HepG2 (cell line): ENCODE results near the gene OR52B2. TPM values are rescaled to one million over a fixed set of nuclear protein-coding genes. Genes with fewer than 3 reads are reported as not detected.

Source experiments
- ATAC-seq: fragments of 200-7000 bp; cut with Tn5 transposase; 3 replicates; pipeline ENCODE4 v1.9.1; 2020; ENCODE audit warnings: mild to moderate bottlenecking, moderate library complexity
- BruUV-seq: library from RNA; stranded (reverse); fragments of 400-500 nt; replicated peaks from 2 replicates; lab custom pipeline; 2021; lab: Mats Ljungman, UMichigan
- CTCF ChIA-PET: fragments of 300-600 bp; formaldehyde crosslinking; extraction: SDS; loops from one replicate; lab custom pipeline; 2021; ENCODE audit warnings: low total read pairs, inconsistent platforms, low intra/inter-chr PET ratio; lab: Yijun Ruan, JAX
- POLR2A ChIA-PET: fragments of 350-600 bp; sonication (Branson Sonifier 250); formaldehyde crosslinking; loops from one replicate; lab custom pipeline; 2020; ENCODE audit warnings: antibody characterized with exemption, inconsistent platforms; lab: Yijun Ruan, JAX
- DNase-seq: peaks from one replicate; pipeline ENCODE4 v3.0.0-alpha.2; 2015; ENCODE audit warnings: low spot score
- FAIRE-seq: peaks from 3 replicates; lab custom pipeline; 2011; peaks lifted over from hg19 to GRCh38; lab: Jason Lieb, UNC
- H2AFZ ChIP-seq: one replicate; pipeline ENCODE4 v1.6.1; 2011; ENCODE audit warnings: low read length, inconsistent platforms
- H3K27ac ChIP-seq: fragments of 300-600 bp; 3 replicates; pipeline ENCODE4 v1.8.0; 2011; ENCODE audit warnings: mixed run types, mild to moderate bottlenecking, mixed read lengths, low read length, inconsistent platforms; ENCODE audit not compliant: insufficient read depth; ENCODE audit errors: extremely low read length
- H3K27me3 ChIP-seq, 2 experiments: fragments of 200-600 bp in 1 of 2; 2 replicates in 1 of 2; 3 replicates in 1 of 2; pipeline versions ENCODE4 v1.6.0 to v1.8.0; 2011; ENCODE audit warnings: low read length in 2 of 2, mild to moderate bottlenecking in 2 of 2, moderate library complexity in 2 of 2, inconsistent platforms in 1 of 2; ENCODE audit not compliant: insufficient read depth in 2 of 2, control insufficient read depth in 1 of 2
- H3K36me3 ChIP-seq, 2 experiments: fragments of 200-600 bp in 1 of 2; replicated peaks in 1 of 2; 2 replicates in 1 of 2; 3 replicates in 1 of 2; pipeline versions ENCODE4 v1.5.1 to v1.8.0; 2011; ENCODE audit warnings: low read length in 2 of 2, inconsistent platforms in 1 of 2; ENCODE audit not compliant: insufficient read depth in 2 of 2, control insufficient read depth in 1 of 2
- H3K4me1 ChIP-seq: 2 replicates; pipeline ENCODE4 v1.5.1; 2012; ENCODE audit warnings: low read length, inconsistent platforms; ENCODE audit not compliant: insufficient read depth
- H3K4me2 ChIP-seq: 2 replicates; pipeline ENCODE4 v1.6.0; 2011; ENCODE audit warnings: low read depth, low read length, inconsistent platforms
- H3K4me3 ChIP-seq, 3 experiments: fragments of 200-600 bp in 1 of 3; sonication (generic), shearing (Covaris generic) in 1 of 3; replicated peaks in 1 of 3; 2 replicates each; pipeline ENCODE4 v1.5.1; 2011 to 2016; ENCODE audit warnings: low read length in 3 of 3, inconsistent platforms in 2 of 3, low read depth in 2 of 3, mild to moderate bottlenecking in 2 of 3, control low read depth in 1 of 3, mixed read lengths in 1 of 3; ENCODE audit not compliant: insufficient read depth in 1 of 3
- H3K79me2 ChIP-seq: one replicate; pipeline ENCODE4 v1.6.1; 2011; ENCODE audit warnings: low read length, inconsistent platforms; ENCODE audit not compliant: insufficient read depth
- H3K9ac ChIP-seq: 2 replicates; pipeline ENCODE4 v1.6.0; 2011; ENCODE audit warnings: mild to moderate bottlenecking, low read depth, low read length, inconsistent platforms; ENCODE audit not compliant: insufficient read depth
- H3K9me3 ChIP-seq: 2 replicates; pipeline ENCODE4 v1.5.1; 2012; ENCODE audit warnings: mild to moderate bottlenecking, low read length
- H4K20me1 ChIP-seq: 2 replicates; pipeline ENCODE4 v1.6.0; 2011; ENCODE audit warnings: inconsistent platforms, mild to moderate bottlenecking, low read length, moderate library complexity; ENCODE audit not compliant: insufficient read depth
- CENPX ChIP-seq: sonication (generic); formaldehyde crosslinking; IDR thresholded peaks from 2 replicates; pipeline ENCODE4 v1.9.0; 2021; ENCODE audit warnings: mild to moderate bottlenecking, missing genetic modification reagents, moderate library complexity
- NKX3-1 ChIP-seq: sonication (generic); formaldehyde crosslinking; IDR thresholded peaks from 2 replicates; pipeline ENCODE4 v1.5.0; 2020; ENCODE audit warnings: missing genetic modification reagents
- NR3C1 ChIP-seq: sonication (generic); formaldehyde crosslinking; IDR thresholded peaks from 2 replicates; pipeline ENCODE4 v1.4.0; 2020; ENCODE audit warnings: missing genetic modification reagents
- SMAD1 ChIP-seq: sonication (generic); formaldehyde crosslinking; IDR thresholded peaks from 2 replicates; pipeline ENCODE4 v1.4.0; 2020; ENCODE audit warnings: missing genetic modification reagents, low read depth, mild to moderate bottlenecking, borderline replicate concordance
- SMAD3 ChIP-seq: sonication (generic); formaldehyde crosslinking; IDR thresholded peaks from 2 replicates; pipeline ENCODE4 v1.4.0; 2020; ENCODE audit warnings: missing genetic modification reagents
- ZBTB21 ChIP-seq: sonication (generic); formaldehyde crosslinking; IDR thresholded peaks from 2 replicates; pipeline ENCODE4 v1.4.0; 2020; ENCODE audit warnings: missing genetic modification reagents
- ZC3H4 ChIP-seq: sonication (generic); formaldehyde crosslinking; IDR thresholded peaks from 2 replicates; pipeline ENCODE4 v1.4.0; 2020; ENCODE audit warnings: missing genetic modification reagents, borderline replicate concordance
- ZFAT ChIP-seq: sonication (generic); formaldehyde crosslinking; conservative IDR thresholded peaks from 2 replicates; pipeline ENCODE4 v1.8.1; 2023; ENCODE audit warnings: missing genetic modification reagents, inconsistent platforms
- ZNF563 ChIP-seq: sonication (generic); formaldehyde crosslinking; IDR thresholded peaks from 2 replicates; pipeline ENCODE4 v1.8.0; 2022; ENCODE audit warnings: mild to moderate bottlenecking, moderate library complexity, missing genetic modification reagents
- ZNF577 ChIP-seq: sonication (generic); formaldehyde crosslinking; IDR thresholded peaks from 2 replicates; pipeline ENCODE4 v1.4.0; 2020; ENCODE audit warnings: mild to moderate bottlenecking, low read depth, missing genetic modification reagents, borderline replicate concordance
- WGBS: methylation state at CpG from one replicate; pipeline ENCODE4 v1.1.6; 2017; ENCODE audit warnings: low lambda C conversion rate; 5-methylcytosine and 5-hydroxymethylcytosine counted together
- in situ Hi-C: cut with HindIII; loops from 2 replicates; pipeline ENCODE4 v1.10.0; 2017; ENCODE audit warnings: low pct_unique_long_range_greater_than_20kb; ENCODE audit not compliant: extremely low pct_ligation_motif_present
- intact Hi-C: fragments of 100-400 bp; cut with micrococcal nuclease; formaldehyde crosslinking; loops from one replicate; pipeline ENCODE4 v1.10.0; 2022; ENCODE audit not compliant: unreplicated experiment
- polyA plus RNA-seq, 8 experiments: library from polyadenylated mRNA; depleted of rRNA in 3 of 8; stranded (reverse) in 7 of 8; unstranded in 1 of 8; fragments of >200 nt; fragmentation: Illumina TruSeq in 4 of 8; extraction: Trizol in 4 of 8; gene quantifications; 2 replicates each; pipeline versions ENCODE4 v1.2.1 to v1.2.3, GENCODE V29; 2011 to 2016; ENCODE audit warnings: low read depth in 4 of 8, missing spikeins in 1 of 8, mixed read lengths in 1 of 8; ENCODE audit not compliant: insufficient read depth in 1 of 8
- total RNA-seq, 5 experiments: library from RNA; depleted of rRNA; stranded (reverse); fragments of >200 nt; fragmentation: Illumina TruSeq; extraction: Trizol; gene quantifications; 2 replicates each; pipeline ENCODE4 v1.2.3, GENCODE V29; 2016; ENCODE audit warnings: low read depth in 1 of 5
- TF ChIP-seq, protein P1 (sequence below): sonication (generic); formaldehyde crosslinking; IDR thresholded peaks from 2 replicates; pipeline ENCODE4 v1.4.0; 2020; ENCODE audit warnings: missing genetic modification reagents, borderline replicate concordance
- TF ChIP-seq, protein P2 (sequence below), 2 experiments: sonication (generic) in 1 of 2; formaldehyde crosslinking in 1 of 2; IDR thresholded peaks; 2 replicates each; pipeline versions ENCODE4 v1.5.1 to v1.6.1; 2011 to 2020; ENCODE audit warnings: borderline replicate concordance in 1 of 2, low read depth in 1 of 2, low read length in 1 of 2, mild to moderate bottlenecking in 1 of 2, missing genetic modification reagents in 1 of 2, moderate library complexity in 1 of 2

The OR52B2 gene
- total and polyA plus RNA-seq, 2 of the 13 experiments (the other 11 are each of a cell fraction or from before 2014, with no cell fraction given), result not detected

DNA sequence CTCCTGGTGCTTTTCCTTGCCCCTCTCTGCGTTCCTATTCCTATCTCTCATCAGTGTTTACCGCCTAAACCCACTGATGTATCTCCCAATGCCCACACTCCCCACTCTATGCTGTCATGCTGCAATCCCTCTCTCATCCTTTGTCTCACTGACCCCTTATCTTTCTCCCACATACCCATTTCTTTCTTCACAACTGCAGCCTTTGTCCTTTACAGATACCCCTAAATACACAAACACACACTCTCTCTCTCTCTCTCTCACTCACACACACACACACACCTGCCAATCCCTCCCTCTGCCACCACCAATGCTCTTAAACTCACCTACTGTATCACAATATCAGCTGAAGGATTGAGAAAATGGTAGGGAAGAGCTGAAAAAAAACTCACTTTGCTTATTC, 5.3 kb upstream of the OR52B2 start:
- 2% methylated on average over 2 of the region's 2 CpGs for WGBS
- H3K4me1 ChIP-seq, result no peaks in the 10 kb centered on the region
- intact Hi-C loops (no loop called here), in situ Hi-C loops (no loop called here)
- H3K4me2 ChIP-seq, result no peak overlapping the region
- H3K4me3 ChIP-seq, result no peak overlapping the region
- no peaks in the 10 kb centered on the region; a peak in 1 of 5 replicates for H3K27me3 ChIP-seq
- ChIA-PET CTCF (no interaction called here), POLR2A (no interaction called here)
- no peak for TF ChIP-seq NKX3-1 (CRISPR knock-in tag)
- H3K79me2 ChIP-seq, result no peaks in the 10 kb centered on the region
- H3K9me3 ChIP-seq, result no peaks in the 10 kb centered on the region
- BruUV-seq, result no TSS peak
- no peak overlapping the region for H2AFZ ChIP-seq
- no peak overlapping the region for H3K9ac ChIP-seq
- FAIRE-seq, result no peak
- no peak for ATAC-seq
- H4K20me1 ChIP-seq, result no peaks in the 10 kb centered on the region
- no peak overlapping the region for H3K27ac ChIP-seq
- H3K36me3 ChIP-seq, result no peaks in the 10 kb centered on the region
- no peak for DNase-seq

DNA sequence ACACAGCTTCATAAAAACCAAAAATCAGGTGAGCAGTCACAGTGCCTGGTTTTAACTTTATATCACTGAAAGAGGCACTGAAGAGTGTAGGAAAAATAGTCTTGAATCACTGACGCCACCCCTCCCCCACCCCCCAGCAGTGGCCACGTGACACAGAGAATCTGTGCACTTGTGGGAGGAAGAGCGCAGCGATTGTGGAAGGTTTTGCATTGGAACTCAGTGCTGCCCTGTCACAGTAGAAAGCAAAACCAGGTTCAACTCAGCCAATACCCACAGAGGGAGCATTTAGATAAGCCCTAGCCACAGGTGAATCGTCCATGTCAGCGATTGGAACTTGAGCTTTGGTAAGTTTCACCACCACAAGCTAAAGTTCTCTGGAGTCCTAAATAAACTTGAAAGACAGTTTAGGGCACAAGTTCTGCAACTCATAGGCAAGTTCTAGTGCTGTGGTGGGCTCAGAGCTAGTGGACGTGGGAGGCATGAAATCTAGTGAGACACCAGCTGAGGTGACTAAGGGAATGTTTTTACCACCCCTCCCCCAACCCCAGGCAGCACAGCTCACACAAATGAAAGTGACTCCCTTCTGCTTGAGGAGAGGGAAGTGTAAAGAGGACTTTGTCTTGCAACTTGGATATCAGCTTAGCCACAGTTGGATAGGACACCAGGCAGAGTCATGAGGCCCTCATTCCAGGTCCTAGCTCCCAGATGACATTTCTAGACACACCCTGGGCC, 13.3 kb downstream of the OR52B2 start:
- BruUV-seq, result no TSS peak
- TF ChIP-seq ZC3H4, result no peak
- no peak for TF ChIP-seq ZBTB21 (CRISPR knock-in tag)
- TF ChIP-seq, protein P1, sequence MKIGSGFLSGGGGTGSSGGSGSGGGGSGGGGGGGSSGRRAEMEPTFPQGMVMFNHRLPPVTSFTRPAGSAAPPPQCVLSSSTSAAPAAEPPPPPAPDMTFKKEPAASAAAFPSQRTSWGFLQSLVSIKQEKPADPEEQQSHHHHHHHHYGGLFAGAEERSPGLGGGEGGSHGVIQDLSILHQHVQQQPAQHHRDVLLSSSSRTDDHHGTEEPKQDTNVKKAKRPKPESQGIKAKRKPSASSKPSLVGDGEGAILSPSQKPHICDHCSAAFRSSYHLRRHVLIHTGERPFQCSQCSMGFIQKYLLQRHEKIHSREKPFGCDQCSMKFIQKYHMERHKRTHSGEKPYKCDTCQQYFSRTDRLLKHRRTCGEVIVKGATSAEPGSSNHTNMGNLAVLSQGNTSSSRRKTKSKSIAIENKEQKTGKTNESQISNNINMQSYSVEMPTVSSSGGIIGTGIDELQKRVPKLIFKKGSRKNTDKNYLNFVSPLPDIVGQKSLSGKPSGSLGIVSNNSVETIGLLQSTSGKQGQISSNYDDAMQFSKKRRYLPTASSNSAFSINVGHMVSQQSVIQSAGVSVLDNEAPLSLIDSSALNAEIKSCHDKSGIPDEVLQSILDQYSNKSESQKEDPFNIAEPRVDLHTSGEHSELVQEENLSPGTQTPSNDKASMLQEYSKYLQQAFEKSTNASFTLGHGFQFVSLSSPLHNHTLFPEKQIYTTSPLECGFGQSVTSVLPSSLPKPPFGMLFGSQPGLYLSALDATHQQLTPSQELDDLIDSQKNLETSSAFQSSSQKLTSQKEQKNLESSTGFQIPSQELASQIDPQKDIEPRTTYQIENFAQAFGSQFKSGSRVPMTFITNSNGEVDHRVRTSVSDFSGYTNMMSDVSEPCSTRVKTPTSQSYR (CRISPR knock-in tag), result peak; percentile 51; the same call in 1 of the 2 replicates
- TF ChIP-seq NR3C1 (CRISPR knock-in tag), result no peak
- no peak for TF ChIP-seq ZNF577 (CRISPR knock-in tag)
- TF ChIP-seq ZNF563, result peak; percentile 81; the same call in 1 of the 2 replicates
- TF ChIP-seq, protein P2, sequence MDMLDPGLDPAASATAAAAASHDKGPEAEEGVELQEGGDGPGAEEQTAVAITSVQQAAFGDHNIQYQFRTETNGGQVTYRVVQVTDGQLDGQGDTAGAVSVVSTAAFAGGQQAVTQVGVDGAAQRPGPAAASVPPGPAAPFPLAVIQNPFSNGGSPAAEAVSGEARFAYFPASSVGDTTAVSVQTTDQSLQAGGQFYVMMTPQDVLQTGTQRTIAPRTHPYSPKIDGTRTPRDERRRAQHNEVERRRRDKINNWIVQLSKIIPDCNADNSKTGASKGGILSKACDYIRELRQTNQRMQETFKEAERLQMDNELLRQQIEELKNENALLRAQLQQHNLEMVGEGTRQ (IDR thresholded peaks at IDR 0.05; ENCODE audit: low read depth, low read length), result no peak
- TF ChIP-seq, protein P2 (CRISPR knock-in tag; IDR thresholded peaks at IDR 0.05; ENCODE audit: borderline replicate concordance), result peak; percentile 18; the same call in 1 of the 2 replicates
- TF ChIP-seq CENPX (CRISPR knock-in tag), result no peak
- no peak for TF ChIP-seq SMAD1 (CRISPR knock-in tag)
- TF ChIP-seq ZFAT (CRISPR knock-in tag), result no peak
- TF ChIP-seq SMAD3 (CRISPR knock-in tag), result no peak

More for the DNA sequence above, 13.3 kb downstream of the OR52B2 start:
- H3K9ac ChIP-seq, result no peak overlapping the region
- no peaks in the 10 kb centered on the region for H3K36me3 ChIP-seq
- intact Hi-C loops (no loop called here), in situ Hi-C loops (no loop called here)
- H3K27ac ChIP-seq, result no peak overlapping the region
- FAIRE-seq (no peak), DNase-seq (no peak), ATAC-seq (no peak)
- no peaks in the 10 kb centered on the region for H3K27me3 ChIP-seq
- POLR2A ChIA-PET, result no interaction called here
- H3K4me2 ChIP-seq, result 0 out of 2 replicates have a peak overlapping the region, but pooled peaks have one; percentile 3
- no peak overlapping the region for H2AFZ ChIP-seq
- H3K79me2 ChIP-seq, result no peaks in the 10 kb centered on the region
- H4K20me1 ChIP-seq, result no peaks in the 10 kb centered on the region
- H3K4me3 ChIP-seq, result no peak overlapping the region
- 42% methylated on average over 7 of the region's 7 CpGs for WGBS
- H3K9me3 ChIP-seq, result peaks cover 3% of the 10 kb centered on the region; the same call in 1 of the 2 replicates
- H3K4me1 ChIP-seq, result peaks cover 18% of the 10 kb centered on the region
- CTCF ChIA-PET, result no interaction called here
